ENCODE results near the gene HBS1L.

DNA sequence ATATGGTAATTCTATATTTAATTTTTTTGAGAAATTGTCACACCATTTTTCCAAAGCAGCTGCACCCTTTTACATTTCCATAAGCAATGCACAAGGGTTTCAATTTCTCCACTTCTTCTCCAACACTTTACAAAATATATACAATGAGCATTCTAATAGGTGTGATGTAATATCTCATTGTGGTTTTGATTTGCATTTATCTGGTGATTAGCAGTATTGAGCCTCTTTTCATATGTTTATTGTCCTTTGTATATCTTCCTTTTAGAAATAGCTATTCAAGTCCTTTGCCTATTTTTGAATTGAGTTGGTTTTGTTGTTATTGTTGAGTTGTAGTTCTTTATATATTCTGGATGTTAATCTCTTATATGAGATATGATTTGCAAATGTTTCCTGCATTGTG, 47.6 kb upstream of the HBS1L start:
- TF ChIP-seq POLR2A (IDR thresholded peaks at IDR 0.05) = no peak
- TF ChIP-seq, protein P1, sequence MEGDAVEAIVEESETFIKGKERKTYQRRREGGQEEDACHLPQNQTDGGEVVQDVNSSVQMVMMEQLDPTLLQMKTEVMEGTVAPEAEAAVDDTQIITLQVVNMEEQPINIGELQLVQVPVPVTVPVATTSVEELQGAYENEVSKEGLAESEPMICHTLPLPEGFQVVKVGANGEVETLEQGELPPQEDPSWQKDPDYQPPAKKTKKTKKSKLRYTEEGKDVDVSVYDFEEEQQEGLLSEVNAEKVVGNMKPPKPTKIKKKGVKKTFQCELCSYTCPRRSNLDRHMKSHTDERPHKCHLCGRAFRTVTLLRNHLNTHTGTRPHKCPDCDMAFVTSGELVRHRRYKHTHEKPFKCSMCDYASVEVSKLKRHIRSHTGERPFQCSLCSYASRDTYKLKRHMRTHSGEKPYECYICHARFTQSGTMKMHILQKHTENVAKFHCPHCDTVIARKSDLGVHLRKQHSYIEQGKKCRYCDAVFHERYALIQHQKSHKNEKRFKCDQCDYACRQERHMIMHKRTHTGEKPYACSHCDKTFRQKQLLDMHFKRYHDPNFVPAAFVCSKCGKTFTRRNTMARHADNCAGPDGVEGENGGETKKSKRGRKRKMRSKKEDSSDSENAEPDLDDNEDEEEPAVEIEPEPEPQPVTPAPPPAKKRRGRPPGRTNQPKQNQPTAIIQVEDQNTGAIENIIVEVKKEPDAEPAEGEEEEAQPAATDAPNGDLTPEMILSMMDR (IDR thresholded peaks at IDR 0.05) = no peak

All from body of pancreas (tissue), 4 donors.